Mesodermal cell (in vitro differentiated cells): ENCODE results near the gene ASPDH.

Source experiments
- H3K27ac ChIP-seq: 2 replicates; pipeline ENCODE4 v1.7.0; 2013; ENCODE audit warnings: mild to moderate bottlenecking, low read depth, low read length, moderate library complexity; ENCODE audit not compliant: severe bottlenecking
- H3K36me3 ChIP-seq: 2 replicates; pipeline ENCODE4 v1.7.1; 2013; ENCODE audit warnings: mild to moderate bottlenecking, low read length, moderate library complexity; ENCODE audit not compliant: control insufficient read depth, insufficient read depth
- H3K4me1 ChIP-seq: one replicate; pipeline ENCODE4 v1.7.1; 2013; ENCODE audit warnings: mild to moderate bottlenecking, low read length; ENCODE audit not compliant: insufficient read depth, control insufficient read depth, poor library complexity, severe bottlenecking
- H3K4me3 ChIP-seq: 2 replicates; pipeline ENCODE4 v1.7.0; 2013; ENCODE audit warnings: low read length, control low read depth, mild to moderate bottlenecking; ENCODE audit not compliant: insufficient read depth, poor library complexity, severe bottlenecking; ENCODE audit errors: extremely low read depth
- H3K9me3 ChIP-seq: 2 replicates; pipeline ENCODE4 v1.7.1; 2013; ENCODE audit warnings: mild to moderate bottlenecking, low read length, moderate library complexity; ENCODE audit not compliant: control insufficient read depth
- WGBS, 2 experiments: methylation state at CpG; one replicate each; pipeline ENCODE4 v1.1.5; 2013; ENCODE audit warnings: missing lambda C conversion rate in 2 of 2; ENCODE audit not compliant: insufficient coverage in 2 of 2; 5-methylcytosine and 5-hydroxymethylcytosine counted together

Gene ASPDH

GRCh38 chr19:50493171-50493570 lies 20.5 kb downstream of the ASPDH start:
- no peaks in the 10 kb centered on the region for H3K4me1 ChIP-seq
- 61 to 70% methylated on average over 5 to 8 of the region's 8 CpGs for WGBS, 2 experiments
- no peaks in the 10 kb centered on the region for H3K9me3 ChIP-seq
- no peaks in the 10 kb centered on the region for H3K36me3 ChIP-seq
- no peak overlapping the region for H3K27ac ChIP-seq
- no peak overlapping the region for H3K4me3 ChIP-seq

GRCh38 chr19:50492303-50493052 lies 21.2 kb downstream of the ASPDH start:
- H3K4me1 ChIP-seq, result no peaks in the 10 kb centered on the region
- no peak overlapping the region for H3K27ac ChIP-seq
- whole genome bisulfite sequencing, 2 experiments, result 18 to 29% methylated on average over 9 of the region's 12 CpGs
- H3K9me3 ChIP-seq, result no peaks in the 10 kb centered on the region
- no peaks in the 10 kb centered on the region for H3K36me3 ChIP-seq
- no peak overlapping the region for H3K4me3 ChIP-seq

GRCh38 chr19:50490991-50491472 lies 22.7 kb downstream of the ASPDH start:
- Histone ChIP-seq H3K27ac (no peak overlapping the region), H3K4me3 (no peak overlapping the region), H3K9me3 (peaks cover 6% of the 10 kb centered on the region), H3K4me1 (no peaks in the 10 kb centered on the region), H3K36me3 (peaks cover 3% of the 10 kb centered on the region)
- WGBS, 2 experiments, result 82 to 84% methylated on average over 18 to 23 of the region's 26 CpGs

GRCh38 chr19:50490411-50490811 lies 23.3 kb downstream of the ASPDH start:
- Histone ChIP-seq H3K4me3 (no peak overlapping the region), H3K27ac (no peak overlapping the region)

GRCh38 chr19:50489461-50490011 lies 24.2 kb downstream of the ASPDH start:
- peaks cover 16% of the 10 kb centered on the region for H3K9me3 ChIP-seq
- H3K4me3 ChIP-seq, result no peak overlapping the region
- no peaks in the 10 kb centered on the region for H3K4me1 ChIP-seq
- H3K27ac ChIP-seq, result no peak overlapping the region
- 39 to 55% methylated on average over 17 to 19 of the region's 24 CpGs for WGBS, 2 experiments
- H3K36me3 ChIP-seq, result peaks cover 3% of the 10 kb centered on the region

More at GRCh38 chr19:50490411-50490811, 23.3 kb downstream of the ASPDH start:
- H3K4me1 ChIP-seq, result no peaks in the 10 kb centered on the region
- peaks cover 3% of the 10 kb centered on the region for H3K36me3 ChIP-seq
- WGBS, 2 experiments, result 94 to 98% methylated on average over 10 to 16 of the region's 18 CpGs
- peaks cover 12% of the 10 kb centered on the region for H3K9me3 ChIP-seq

- no peak overlapping the region for H3K4me3 ChIP-seq
Measured at GRCh38 chr19:50488389-50489194, 25.1 kb downstream of the ASPDH start.

GRCh38 chr19:50486823-50487515 lies 26.7 kb downstream of the ASPDH start:
- 82 to 83% methylated on average over 14 to 17 of the region's 18 CpGs for WGBS, 2 experiments
- Histone ChIP-seq H3K4me1 (no peaks in the 10 kb centered on the region), H3K4me3 (no peak overlapping the region), H3K9me3 (peaks cover 16% of the 10 kb centered on the region), H3K36me3 (peaks cover 9% of the 10 kb centered on the region), H3K27ac (no peak overlapping the region)

More at GRCh38 chr19:50488389-50489194, 25.1 kb downstream of the ASPDH start:
- peaks cover 3% of the 10 kb centered on the region for H3K36me3 ChIP-seq
- no peaks in the 10 kb centered on the region for H3K4me1 ChIP-seq
- 51 to 52% methylated on average over 12 to 13 of the region's 13 CpGs for WGBS, 2 experiments
- H3K27ac ChIP-seq, result no peak overlapping the region
- peaks cover 16% of the 10 kb centered on the region for H3K9me3 ChIP-seq

GRCh38 chr19:50485284-50485955 lies 28.3 kb downstream of the ASPDH start:
- H3K4me1 ChIP-seq, result no peaks in the 10 kb centered on the region
- no peak overlapping the region for H3K4me3 ChIP-seq
- peaks cover 15% of the 10 kb centered on the region for H3K36me3 ChIP-seq
- H3K27ac ChIP-seq, result no peak overlapping the region
- H3K9me3 ChIP-seq, result peaks cover 16% of the 10 kb centered on the region
- WGBS, 2 experiments, result 88 to 92% methylated on average over 7 to 10 of the region's 10 CpGs

GRCh38 chr19:50482916-50483315 lies 30.8 kb downstream of the ASPDH start:
- Histone ChIP-seq H3K36me3 (peaks cover 31% of the 10 kb centered on the region), H3K4me1 (no peaks in the 10 kb centered on the region), H3K27ac (no peak overlapping the region), H3K9me3 (peaks cover 21% of the 10 kb centered on the region), H3K4me3 (no peak overlapping the region)
- 93% methylated on average over 10 of the region's 10 CpGs for WGBS, 2 experiments
